SKM-1 treated with dmso at 0.1 percent for 144 hours (cell line): ENCODE measurements around the gene TCF15.
"Not testable (repeated sequence)": the region's sequence is repeated elsewhere in the genome, so short reads cannot be mapped to it uniquely, and the experiment has no call there.

Experiments
- DNase-seq: peaks from one replicate; lab custom pipeline; 2025; ENCODE audit not compliant: unreplicated experiment; lab: John Stamatoyannopoulos, UW

The TCF15 gene

DNA sequence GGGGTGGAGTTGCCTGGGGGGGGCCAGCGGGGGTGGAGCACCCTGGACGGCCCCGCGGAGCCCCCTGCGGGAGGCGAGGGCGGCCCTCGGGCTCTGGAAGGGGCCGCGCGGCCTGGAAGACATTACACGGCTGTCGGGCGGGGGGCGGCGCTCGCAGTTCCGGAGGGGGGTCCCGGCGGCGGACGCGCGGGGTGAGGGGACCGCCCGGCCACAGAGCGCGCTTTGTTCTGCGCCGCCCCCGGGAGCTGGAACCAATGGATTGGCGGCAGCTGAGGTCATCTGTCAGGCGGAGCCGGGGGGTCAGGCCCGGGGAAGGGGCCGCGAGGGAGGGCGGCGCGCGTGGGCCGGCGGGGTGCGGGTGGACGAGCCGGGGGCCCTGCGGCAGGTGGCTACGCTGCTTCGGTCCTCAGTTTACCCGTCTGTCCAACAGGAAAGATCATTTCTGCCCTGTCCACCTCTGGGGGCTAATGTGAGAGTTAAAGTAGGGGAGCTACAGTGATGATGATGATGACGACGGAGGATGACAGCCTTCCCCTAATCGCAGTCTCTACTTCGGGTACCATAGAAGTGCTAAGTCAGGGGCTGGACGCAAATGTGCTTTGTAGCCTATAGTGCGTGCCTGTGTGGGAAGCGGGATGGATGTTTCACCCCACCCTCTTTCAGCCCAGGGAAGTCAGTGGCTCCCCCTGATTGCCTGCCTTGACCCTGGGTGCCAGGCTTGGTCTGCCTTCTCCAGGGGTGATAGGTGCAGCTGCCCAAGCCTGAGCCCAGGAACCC, 32.5 kb upstream of the TCF15 start:
- DNase-seq, result no peak

DNA sequence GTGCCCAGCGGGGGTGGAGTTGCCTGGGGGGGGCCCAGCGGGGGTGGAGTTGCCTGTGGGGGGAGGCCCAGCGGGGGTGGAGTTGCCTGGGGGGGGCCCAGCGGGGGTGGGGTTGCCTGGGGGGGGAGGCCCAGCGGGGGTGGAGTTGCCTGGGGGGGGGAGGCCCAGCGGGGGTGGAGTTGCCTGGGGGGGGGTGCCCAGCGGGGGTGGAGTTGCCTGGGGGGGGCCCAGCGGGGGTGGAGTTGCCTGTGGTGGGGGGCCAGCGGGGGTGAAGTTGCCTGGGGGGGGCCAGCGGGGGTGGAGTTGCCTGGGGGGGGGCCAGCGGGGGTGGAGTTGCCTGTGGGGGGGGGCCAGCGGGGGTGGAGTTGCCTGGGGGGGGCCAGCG, 31.9 kb upstream of the TCF15 start:
- not testable (repeated sequence) for DNase-seq

DNA sequence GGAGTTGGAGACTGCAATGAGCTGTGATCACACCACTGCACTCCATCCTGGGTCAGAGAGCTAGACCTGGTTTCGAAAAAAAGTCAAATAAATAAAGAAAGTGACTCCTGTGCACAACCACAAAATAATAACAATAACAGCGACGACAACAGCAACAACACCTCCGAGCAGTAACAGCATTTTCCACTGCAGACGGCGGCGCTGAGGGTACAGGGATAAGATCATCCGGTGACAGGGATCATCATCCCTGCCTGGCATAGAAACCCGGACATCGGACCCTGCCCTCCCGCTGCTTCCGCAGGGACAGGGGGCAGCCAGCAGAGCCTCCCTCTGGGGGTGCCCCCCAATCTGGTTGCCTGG, 31.4 kb upstream of the TCF15 start:
- DNase-seq, result no peak

DNA sequence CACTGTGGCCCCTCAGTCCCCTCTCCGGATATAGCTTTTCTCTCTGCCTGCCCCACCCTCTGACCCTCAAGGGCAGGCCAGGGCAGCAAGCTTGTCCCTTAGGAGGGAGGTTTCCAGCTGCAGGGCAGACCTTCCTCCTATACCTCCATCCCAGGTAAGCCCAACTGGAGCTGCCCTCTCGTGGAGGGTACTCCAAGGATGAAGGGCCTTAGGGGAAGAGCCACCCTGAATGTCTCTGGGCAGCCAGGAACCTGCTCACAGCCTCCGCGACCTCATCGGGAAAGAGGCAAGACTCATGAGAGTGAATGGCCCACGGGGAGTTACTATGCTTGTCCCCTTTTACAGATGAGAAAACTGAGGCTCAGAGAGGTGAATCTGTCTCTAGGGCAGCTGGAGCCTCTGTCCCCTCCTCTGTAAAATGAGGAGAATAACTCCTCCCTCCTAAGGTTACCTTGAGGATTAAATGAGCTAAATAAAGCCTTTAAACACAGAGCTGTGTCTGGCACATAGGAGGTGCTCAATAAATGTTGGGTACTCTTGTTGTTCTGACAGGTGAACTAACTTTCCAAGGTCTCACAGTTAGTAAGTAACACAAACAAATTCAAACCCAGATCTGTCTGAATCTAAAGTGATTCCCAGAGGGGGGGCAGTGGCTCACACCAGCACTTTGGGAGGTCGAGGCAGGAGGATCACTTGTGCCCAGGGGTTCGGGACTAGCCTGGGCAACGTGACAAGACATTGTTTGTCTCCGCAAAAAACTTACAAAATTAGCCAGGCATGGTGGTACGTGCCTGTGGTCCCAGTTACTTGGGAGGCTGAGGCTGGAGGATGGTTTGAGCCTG, 30.8 kb upstream of the TCF15 start:
- no peak for DNase-seq

DNA sequence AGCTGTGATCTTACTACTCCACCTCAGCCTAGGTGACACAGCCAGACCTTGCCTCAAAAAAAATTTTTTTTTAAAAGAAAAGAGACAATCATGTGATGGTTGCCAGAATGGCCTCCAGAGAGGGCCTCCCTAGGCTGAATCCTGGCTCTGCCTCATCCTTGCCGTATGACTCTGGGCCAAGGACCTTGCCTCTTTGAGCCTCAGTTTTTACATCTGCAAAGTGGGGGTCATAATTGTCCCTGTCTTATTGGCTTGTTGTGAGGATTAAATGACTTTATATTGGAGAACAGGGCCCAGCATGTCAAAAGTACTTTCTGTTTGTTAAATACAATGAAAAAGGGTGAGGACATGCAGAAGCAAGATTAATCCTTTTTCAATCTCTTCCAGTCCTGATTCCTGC, 28.5 kb upstream of the TCF15 start:
- DNase-seq, result no peak

DNA sequence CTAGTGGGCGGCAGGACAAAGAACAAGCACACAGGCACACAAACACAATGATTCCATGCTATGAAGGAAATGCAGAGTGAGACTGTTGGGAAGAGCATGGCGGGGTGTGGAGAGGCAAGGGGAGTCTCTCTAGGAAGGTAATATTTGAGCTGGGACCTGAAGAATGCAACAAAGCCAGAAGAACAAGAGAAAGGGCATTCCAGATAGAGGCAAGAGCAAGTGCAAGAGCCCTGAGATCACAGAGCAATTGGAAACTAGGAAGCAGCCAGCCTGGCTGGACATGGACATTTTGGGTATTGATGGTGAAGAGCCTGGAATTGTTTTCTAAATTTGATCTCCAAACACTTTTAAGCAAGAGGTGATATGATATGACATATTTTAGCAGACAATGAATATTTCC, 27.4 kb upstream of the TCF15 start:
- no peak for DNase-seq

DNA sequence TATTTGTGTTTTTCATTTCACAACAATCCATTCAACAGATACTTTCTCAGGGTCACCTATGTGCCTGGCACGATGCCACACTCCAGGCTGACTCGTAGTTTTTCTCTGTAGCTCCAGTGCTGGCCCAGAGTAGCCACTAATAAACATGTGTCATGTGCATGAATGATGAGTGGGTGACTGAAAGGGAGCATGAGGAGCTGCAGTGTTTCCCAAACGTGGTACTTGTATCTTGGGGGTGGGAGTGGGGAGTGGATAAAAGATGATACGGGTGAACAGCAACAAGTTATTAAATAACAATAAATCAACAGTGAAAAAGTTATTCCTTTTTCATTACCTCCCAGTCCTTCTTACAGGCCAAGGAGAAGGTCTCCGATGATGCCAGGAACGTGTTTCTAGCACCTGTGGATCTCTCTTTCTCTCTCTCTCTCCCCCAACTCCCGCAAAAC, 25.8 kb upstream of the TCF15 start:
- DNase-seq, result no peak

DNA sequence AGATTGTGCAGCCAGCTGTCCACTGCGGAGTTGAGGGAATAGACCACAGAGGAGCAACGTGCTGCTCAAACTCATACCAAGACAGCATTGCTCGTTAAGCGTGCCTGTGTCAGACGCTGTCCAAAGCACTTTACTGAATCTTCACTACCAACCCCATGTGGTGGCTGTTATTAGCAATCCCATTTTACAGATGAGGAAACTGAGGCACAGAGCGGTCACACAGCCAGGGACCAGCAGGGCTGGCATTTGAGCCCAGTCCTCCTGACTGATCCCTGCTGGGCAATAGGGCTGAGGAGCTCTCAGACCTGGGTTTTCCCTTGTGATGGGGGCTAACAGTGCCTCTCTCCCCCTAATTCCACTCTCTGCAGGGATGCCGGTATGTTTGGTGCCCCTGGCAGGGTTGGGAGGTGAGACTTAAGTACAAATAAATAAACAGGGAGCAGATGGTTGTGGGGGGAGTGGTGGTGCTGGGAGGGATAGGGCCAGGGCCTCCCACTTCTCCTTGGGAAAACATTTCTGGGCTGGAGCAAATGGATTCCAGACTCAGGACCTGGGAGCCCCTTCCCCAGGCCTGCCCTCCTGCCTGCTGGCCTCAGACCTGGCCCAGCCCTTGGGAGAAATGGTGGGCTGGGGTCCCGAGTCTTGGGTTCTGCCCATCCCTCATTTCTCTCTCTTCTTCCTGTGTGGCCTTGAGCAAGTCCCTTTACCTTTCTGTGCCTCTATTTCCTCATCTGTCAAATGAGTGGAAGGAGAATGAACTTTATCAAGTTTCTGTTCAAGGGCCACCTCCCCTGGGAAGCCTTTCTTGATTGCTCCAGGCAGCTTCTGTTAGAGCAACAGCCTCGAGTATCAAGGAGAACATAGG, 25.2 kb upstream of the TCF15 start:
- no peak for DNase-seq

DNA sequence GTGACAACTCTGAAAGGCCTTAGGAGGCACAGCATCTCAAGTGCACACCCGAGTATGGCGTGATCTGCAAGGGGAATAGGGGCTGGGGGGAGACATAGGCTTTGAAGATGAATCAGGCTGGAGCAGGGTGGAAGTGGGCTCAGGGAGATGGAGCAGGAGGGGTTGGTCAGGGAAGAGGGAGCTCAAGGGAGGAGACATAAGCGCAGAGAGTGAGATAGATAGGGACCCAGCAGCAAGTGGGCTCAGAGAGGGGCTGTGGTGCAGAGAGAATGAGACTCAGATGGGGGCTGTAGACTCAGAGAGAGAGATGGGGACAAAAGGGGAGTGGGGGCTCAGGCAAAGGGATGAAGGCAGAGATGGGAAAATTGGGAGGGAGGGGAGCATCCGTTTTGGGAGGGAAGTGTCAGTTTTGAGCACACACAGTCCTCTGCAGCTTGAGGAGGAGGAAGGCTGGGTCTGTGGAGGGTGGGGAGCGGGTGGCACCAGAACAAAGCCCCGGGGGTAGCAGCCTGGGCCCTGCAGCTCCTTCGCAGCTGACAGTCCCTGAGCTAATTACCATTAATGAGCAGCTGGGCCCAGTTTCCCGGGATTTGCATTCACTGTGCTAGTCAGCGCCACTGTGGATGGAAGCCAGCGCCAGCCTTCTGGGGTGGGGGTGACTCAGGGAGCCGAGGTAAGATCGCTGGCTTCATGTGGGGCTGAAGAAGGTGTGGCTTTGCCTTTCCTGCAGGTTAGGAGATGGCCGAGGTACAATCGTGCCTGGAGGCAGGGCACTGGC, 24.2 kb upstream of the TCF15 start:
- no peak for DNase-seq

DNA sequence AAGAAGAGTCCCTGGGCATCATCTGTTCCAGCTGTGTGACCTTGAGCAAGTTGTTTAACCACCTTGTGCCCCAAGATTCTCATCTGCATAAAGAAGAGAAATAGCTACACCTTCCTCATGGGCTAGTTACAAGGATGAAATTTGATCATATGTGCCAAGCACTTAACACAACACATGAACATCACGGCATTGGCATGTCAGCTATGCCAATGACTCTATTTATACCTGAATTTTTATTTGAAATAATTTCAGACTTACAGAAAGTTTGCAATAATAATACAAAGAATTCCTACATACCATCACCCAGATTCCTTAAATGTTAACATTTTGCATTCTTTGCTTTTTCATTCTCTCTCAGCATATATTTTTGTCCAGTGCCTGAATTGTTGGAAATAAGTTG, 21.0 kb upstream of the TCF15 start:
- no peak for DNase-seq

DNA sequence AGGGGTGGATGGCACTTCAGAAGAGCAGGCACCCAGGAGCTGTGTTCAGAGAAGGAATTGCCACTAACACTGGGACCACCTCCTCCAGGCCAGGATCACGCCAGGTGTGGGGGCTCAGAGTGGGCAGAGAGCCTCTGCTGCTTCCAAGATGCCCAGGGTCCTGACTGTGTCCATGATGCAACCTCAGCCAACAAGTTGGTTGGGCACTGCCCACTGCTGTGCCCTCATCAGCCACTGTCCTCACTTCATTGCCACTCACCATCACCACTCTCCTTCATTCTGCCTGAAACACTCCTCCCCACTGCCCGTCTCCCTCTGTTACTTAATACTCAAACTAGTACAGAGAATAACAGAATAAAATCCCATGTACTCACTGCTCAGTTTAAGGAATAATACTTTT, 16.5 kb upstream of the TCF15 start:
- DNase-seq, result no peak

DNA sequence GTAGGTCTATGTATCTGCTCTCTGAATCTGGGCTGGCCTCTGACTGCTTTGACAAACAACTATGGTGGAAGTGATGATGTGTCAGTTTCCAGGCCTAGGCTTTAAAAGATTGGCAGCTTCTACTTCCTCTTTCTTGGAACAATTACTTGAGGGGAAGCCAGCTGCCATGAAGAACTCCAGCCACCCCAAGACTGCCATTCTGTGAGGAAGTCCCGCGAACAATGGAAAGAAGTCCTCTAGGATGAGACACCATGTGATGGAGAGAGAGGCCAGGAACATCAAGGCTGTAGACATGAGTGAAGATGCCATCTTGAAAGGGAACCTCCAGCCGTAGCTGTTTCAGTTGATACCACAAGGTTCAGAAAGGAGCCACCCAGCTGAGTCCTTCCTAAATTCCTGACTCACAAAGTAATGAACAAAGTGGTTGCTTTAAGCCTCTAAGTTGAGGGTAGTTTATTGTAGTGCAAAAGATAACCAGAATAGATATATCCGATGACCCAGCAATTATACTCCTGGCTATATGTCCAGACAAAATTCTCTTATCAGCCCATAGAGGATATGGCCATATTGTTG, 15.3 kb upstream of the TCF15 start:
- no peak for DNase-seq

DNA sequence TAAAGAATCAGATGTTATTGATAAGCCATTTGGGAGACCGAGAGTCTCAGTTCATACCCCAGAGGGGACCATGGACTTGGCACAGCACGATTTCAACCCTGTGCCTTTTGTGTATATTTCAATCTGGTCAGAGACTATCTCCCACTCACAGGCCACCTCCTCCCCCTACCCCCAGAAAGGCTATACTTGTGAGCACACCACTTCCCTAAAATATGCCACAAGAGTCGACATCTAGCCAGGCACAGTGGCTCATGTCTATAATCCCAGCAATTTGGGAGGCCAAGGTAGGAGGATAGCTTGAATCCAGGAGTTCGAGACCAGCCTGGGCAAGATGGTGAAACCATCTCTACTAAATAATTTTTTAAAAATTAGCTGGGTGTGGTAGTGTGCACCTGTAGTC, 13.6 kb upstream of the TCF15 start:
- no peak for DNase-seq

DNA sequence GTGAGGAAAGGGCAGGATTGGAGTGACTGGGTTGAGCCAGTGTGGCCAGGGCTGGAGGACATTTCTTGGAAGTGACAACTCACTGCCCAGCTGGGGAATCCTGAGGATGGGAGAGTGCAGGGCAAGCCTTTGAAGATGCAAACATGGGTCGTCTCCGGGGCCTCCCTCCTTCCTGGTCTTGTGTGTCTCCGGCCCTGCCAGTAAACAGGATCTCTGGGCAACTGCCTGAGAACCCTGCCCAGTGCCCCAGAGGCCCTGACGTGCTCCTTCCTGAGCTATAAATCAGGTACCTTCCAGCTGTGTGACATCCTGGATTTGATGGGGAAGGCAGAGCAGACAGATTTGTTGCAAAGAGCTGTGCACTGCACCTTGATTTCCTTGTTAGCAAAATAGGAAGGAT, 12.9 kb upstream of the TCF15 start:
- no peak for DNase-seq

DNA sequence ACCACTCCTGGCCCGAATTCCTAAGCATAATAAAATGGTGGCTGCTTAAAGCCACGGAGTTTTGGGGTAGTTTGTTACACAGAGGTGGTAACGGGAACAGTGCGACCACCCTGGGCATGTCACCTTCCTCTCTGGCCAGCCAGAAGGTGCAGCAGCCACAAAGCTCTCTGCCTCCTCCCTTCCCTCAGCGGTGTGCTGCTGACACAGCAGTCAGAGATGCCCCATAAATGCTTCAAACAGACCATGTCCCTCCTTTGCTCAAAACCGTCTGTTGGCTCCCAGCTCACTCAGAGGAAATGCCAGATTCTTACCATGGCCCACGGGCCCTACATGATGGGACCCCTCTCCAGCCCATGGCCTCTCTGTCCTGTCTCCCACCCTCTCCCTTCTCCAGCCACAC, 12.1 kb upstream of the TCF15 start:
- DNase-seq, result no peak

DNA sequence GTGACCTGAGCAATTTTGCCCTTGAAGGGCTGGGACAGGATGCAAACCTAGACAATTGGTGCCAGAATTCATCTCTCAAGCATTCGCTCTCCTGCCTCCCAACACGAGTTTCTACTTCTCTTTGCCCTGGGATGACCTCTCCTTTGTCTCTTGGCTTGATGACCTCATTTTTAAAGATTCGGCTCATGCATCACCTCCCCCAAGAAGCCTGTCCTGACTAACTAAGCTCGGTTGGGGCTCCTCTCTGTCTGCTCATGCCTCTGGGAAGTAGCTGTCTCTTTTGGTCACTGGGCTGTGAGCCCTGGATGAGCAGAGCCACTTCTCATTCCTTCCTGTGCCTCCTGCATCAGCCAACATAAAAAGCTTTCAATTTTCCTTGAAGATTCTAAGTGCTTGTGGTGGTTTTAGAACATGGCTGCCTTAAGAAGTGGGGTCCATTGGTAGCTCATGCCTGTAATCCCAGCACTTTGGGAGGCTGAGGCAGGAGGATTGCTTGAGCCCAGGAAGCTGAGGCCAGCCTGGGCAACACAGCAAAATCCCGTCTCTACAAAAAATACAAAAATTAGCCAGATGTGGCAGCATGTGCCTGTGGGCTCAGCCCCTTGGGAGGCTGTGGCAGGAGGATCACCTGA, 11.1 kb upstream of the TCF15 start:
- no peak for DNase-seq

DNA sequence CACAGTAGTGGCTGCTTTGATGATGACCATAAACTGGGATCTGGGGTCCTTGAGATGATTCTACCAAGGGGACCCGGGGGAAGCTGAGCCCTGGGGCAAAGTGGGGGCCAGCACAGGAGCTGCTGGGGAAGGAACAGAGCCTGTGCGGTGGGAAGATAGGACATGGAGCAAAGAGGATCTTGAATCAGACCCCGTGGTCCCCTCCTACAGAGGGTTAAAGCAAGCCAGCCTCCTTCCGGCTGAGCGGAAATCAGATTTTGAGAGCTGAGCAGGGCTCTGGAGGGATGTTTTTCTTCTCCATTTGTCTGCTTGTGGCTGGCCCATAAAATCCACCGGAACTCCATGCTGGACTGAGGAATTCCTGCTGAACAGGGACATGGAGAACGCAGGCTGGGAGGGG, 10.1 kb upstream of the TCF15 start:
- DNase-seq, result no peak

DNA sequence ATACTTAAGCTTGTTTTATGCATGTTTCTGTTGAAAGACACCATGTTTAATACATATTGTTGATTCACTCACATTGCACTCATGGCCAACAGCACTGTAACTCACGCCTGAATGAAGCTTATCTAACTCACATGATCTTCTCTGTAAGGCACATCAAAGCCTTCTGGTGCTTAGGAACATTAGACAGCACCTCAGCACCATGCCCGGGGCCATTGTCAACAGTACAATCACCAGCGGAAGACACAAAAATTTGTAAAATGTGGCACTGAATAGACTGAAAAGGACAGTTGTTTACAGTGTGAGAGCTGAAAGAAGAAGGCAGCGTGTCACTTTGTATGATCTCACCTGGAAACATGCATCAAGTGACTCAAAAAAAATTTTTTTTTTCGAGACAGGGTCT, 8.9 kb upstream of the TCF15 start:
- no peak for DNase-seq

DNA sequence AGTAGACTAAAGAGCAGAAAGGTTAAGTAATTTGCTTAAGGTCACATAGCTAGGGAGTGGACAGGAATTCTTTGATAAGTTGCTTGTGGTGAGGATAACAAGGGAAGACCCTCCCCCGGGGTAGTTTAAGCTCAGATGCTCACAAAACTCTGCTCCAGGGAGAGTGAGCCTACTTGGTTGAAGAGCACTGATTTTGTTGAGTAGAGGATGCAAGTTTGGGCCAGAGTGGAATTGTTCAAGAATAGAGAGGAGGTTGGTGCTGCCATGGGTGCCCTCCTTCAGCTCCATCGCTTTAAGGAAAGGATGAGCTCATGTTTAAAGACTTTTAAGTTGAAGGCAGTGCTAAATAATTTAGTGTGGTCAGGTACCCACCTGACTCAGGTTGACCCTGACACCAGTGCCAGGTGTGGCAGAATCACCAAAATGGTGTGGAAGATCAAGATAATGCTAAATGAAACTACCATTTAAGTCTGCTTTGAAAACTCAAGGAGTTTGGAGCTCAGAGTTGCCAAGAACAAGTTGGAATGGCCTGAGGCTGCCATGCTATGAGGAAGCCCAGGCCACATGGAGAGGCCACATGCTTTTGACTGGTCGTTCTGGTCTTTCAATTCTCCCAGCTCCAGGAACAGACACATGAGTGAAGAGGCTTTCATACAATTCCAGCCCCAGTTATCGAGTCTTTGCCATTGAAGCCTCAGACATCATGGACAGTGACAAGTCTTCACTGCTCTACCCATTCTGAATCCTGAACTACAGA, 8.0 kb upstream of the TCF15 start:
- no peak for DNase-seq
